GM23248 (cell line): ENCODE data around the gene SEC61B. TPM values are rescaled to one million over a fixed set of nuclear protein-coding genes. Genes with fewer than 3 reads are reported as not detected.

ENCODE experiments used
- DNase-seq: peaks from one replicate; pipeline ENCODE4 v3.0.0-alpha.2; 2015
- H2AFZ ChIP-seq: fragments of 200-600 bp; sonication (generic); 2 replicates; pipeline ENCODE4 v1.6.1; 2016; ENCODE audit warnings: antibody characterized with exemption
- H3F3A ChIP-seq: fragments of 200-600 bp; sonication (generic); 2 replicates; pipeline ENCODE4 v1.6.1; 2016; ENCODE audit warnings: mild to moderate bottlenecking, antibody characterized with exemption, mixed run types; ENCODE audit not compliant: insufficient read depth
- H3K27ac ChIP-seq: fragments of 200-600 bp; sonication (generic); 2 replicates; pipeline ENCODE4 v1.5.1; 2016; ENCODE audit warnings: mild to moderate bottlenecking
- H3K27me3 ChIP-seq: fragments of 200-600 bp; sonication (generic); replicated peaks from 2 replicates; pipeline ENCODE4 v1.6.1; 2016; ENCODE audit warnings: mild to moderate bottlenecking; ENCODE audit not compliant: insufficient read depth
- H3K36me3 ChIP-seq: fragments of 200-600 bp; sonication (generic); 2 replicates; pipeline ENCODE4 v1.6.1; 2016; ENCODE audit warnings: low read depth, mild to moderate bottlenecking
- H3K4me1 ChIP-seq: fragments of 200-600 bp; sonication (generic); 2 replicates; pipeline ENCODE4 v1.6.1; 2016; ENCODE audit warnings: mild to moderate bottlenecking; ENCODE audit not compliant: insufficient read depth
- H3K4me2 ChIP-seq: fragments of 200-600 bp; sonication (generic); one replicate; pipeline ENCODE4 v1.6.1; 2016; ENCODE audit warnings: mild to moderate bottlenecking; ENCODE audit not compliant: unreplicated experiment
- H3K4me3 ChIP-seq: fragments of 200-600 bp; sonication (generic); 2 replicates; pipeline ENCODE4 v1.5.1; 2016; ENCODE audit warnings: mild to moderate bottlenecking
- H3K79me2 ChIP-seq: fragments of 200-600 bp; sonication (generic); 2 replicates; pipeline ENCODE4 v1.6.1; 2016; ENCODE audit warnings: mild to moderate bottlenecking; ENCODE audit not compliant: insufficient read depth
- H3K9ac ChIP-seq: fragments of 200-600 bp; sonication (generic); 2 replicates; pipeline ENCODE4 v1.6.1; 2016; ENCODE audit warnings: mild to moderate bottlenecking
- H3K9me2 ChIP-seq: fragments of 200-600 bp; sonication (generic); 2 replicates; pipeline ENCODE4 v1.6.1; 2016; ENCODE audit warnings: mixed run types, mild to moderate bottlenecking, moderate library complexity; ENCODE audit not compliant: insufficient read depth
- H3K9me3 ChIP-seq: fragments of 200-600 bp; sonication (generic); one replicate; pipeline ENCODE4 v1.6.1; 2017; ENCODE audit warnings: low read depth
- H4K20me1 ChIP-seq: fragments of 200-600 bp; sonication (generic); 2 replicates; pipeline ENCODE4 v1.6.0; 2016; ENCODE audit not compliant: insufficient read depth
- EZH2 ChIP-seq: fragments of 200-600 bp; sonication (generic); IDR thresholded peaks from 2 replicates; pipeline ENCODE4 v1.6.1; 2018; ENCODE audit warnings: antibody characterized with exemption, mild to moderate bottlenecking; ENCODE audit not compliant: insufficient read depth, poor library complexity, severe bottlenecking
- EZH2phosphoT487 ChIP-seq: fragments of 200-600 bp; sonication (generic); IDR thresholded peaks from 2 replicates; pipeline ENCODE4 v1.6.1; 2018; ENCODE audit warnings: antibody characterized with exemption, moderate library complexity, mild to moderate bottlenecking, low read depth; ENCODE audit not compliant: insufficient read depth
- WGBS, 2 experiments: methylation state at CpG; one replicate each; pipeline ENCODE4 v1.1.6; 2015 to 2017; ENCODE audit warnings: low lambda C conversion rate in 2 of 2, low coverage in 1 of 2; ENCODE audit errors: missing lambda C conversion rate in 2 of 2; 5-methylcytosine and 5-hydroxymethylcytosine counted together
- in situ Hi-C: fragments of 300-500 bp; cut with MboI; formaldehyde crosslinking; loops from 2 replicates; pipeline ENCODE4 v1.15.0; 2020
- polyA plus RNA-seq: library from polyadenylated mRNA; unstranded; fragments of >200 nt; fragmentation: Nextera tagmentation; extraction: Ambion mirVana; gene quantifications from 2 replicates; pipeline ENCODE4 v1.2.1, GENCODE V29; 2016
- total RNA-seq: library from RNA; depleted of rRNA; stranded (reverse); fragments of >200 nt; shearing (Covaris generic); gene quantifications from 2 replicates; pipeline ENCODE4 v1.2.3, GENCODE V29; 2014

The SEC61B gene
- total and polyA plus RNA-seq, 2 experiments from 2014 or later: 127 to 428 TPM

GRCh38 chr9:99189186-99189585 lies 32.9 kb upstream of the SEC61B start:
- no peaks in the 10 kb centered on the region for H3K36me3 ChIP-seq

GRCh38 chr9:99189887-99190596 lies 32.0 kb upstream of the SEC61B start:
- DNase-seq: no peak
- Histone ChIP-seq H4K20me1 (no peaks in the 10 kb centered on the region), H3K9me3 (no peaks in the 10 kb centered on the region), H3K36me3 (no peaks in the 10 kb centered on the region), H3K4me2 (no peak overlapping the region), H3K27me3 (0 out of 2 replicates have a peak, but pooled peaks cover 11% of the 10 kb centered on the region), H3K4me1 (no peaks in the 10 kb centered on the region; the same call in 1 of the 2 replicates), H3K79me2 (no peaks in the 10 kb centered on the region), H3K9me2 (no peaks in the 10 kb centered on the region), H3K9ac (no peak overlapping the region), H3K27ac (no peak overlapping the region), H2AFZ (no peak overlapping the region), H3F3A (peaks cover 12% of the 10 kb centered on the region), H3K4me3 (no peak overlapping the region)
- no peak for TF ChIP-seq EZH2phosphoT487
- TF ChIP-seq EZH2: no peak
- WGBS, 2 experiments: 61% methylated on average over 8 of the region's 8 CpGs
- in situ Hi-C loops: loop anchor here (25.0 kb wide), 1 partner anchor 1022 kb away; no protein-coding TSS in a partner anchor

More at GRCh38 chr9:99189186-99189585, 32.9 kb upstream of the SEC61B start:
- Histone ChIP-seq H3K4me2 (no peak overlapping the region), H3K4me3 (no peak overlapping the region), H3K9me2 (no peaks in the 10 kb centered on the region), H3K79me2 (no peaks in the 10 kb centered on the region), H3K27me3 (0 out of 2 replicates have a peak, but pooled peaks cover 11% of the 10 kb centered on the region), H3K9me3 (no peaks in the 10 kb centered on the region), H3F3A (peaks cover 12% of the 10 kb centered on the region), H3K9ac (no peak overlapping the region), H3K4me1 (no peaks in the 10 kb centered on the region; the same call in 1 of the 2 replicates), H2AFZ (no peak overlapping the region), H3K27ac (no peak overlapping the region), H4K20me1 (no peaks in the 10 kb centered on the region)
- in situ Hi-C loops: loop anchor here (25.0 kb wide), 1 partner anchor 1023 kb away; no protein-coding TSS in a partner anchor
- 68 to 81% methylated on average over 2 of the region's 2 CpGs for WGBS, 2 experiments
- TF ChIP-seq EZH2 (no peak), EZH2phosphoT487 (no peak)
- DNase-seq: no peak

- Histone ChIP-seq H3K27ac (no peak overlapping the region), H3K4me3 (no peak overlapping the region), H3K9me3 (no peaks in the 10 kb centered on the region), H3K79me2 (no peaks in the 10 kb centered on the region), H3K4me2 (no peak overlapping the region), H3K27me3 (0 out of 2 replicates have a peak, but pooled peaks cover 11% of the 10 kb centered on the region), H3K36me3 (no peaks in the 10 kb centered on the region), H3K9ac (no peak overlapping the region), H3K9me2 (no peaks in the 10 kb centered on the region), H3K4me1 (no peaks in the 10 kb centered on the region; the same call in 1 of the 2 replicates), H2AFZ (no peak overlapping the region), H4K20me1 (no peaks in the 10 kb centered on the region), H3F3A (peaks cover 12% of the 10 kb centered on the region)
- TF ChIP-seq EZH2phosphoT487 (no peak), EZH2 (no peak)
- 74 to 86% methylated on average over 3 of the region's 3 CpGs for WGBS, 2 experiments
- in situ Hi-C loops: loop anchor here (25.0 kb wide), 1 partner anchor 1022 kb away; no protein-coding TSS in a partner anchor
- DNase-seq: no peak
Measured at GRCh38 chr9:99190597-99191283, 31.3 kb upstream of the SEC61B start.

GRCh38 chr9:99192786-99193465 lies 29.2 kb upstream of the SEC61B start:
- Histone ChIP-seq H2AFZ (no peak overlapping the region), H4K20me1 (no peaks in the 10 kb centered on the region), H3K9me3 (no peaks in the 10 kb centered on the region), H3K4me3 (no peak overlapping the region), H3K4me1 (no peaks in the 10 kb centered on the region; the same call in 1 of the 2 replicates), H3K79me2 (no peaks in the 10 kb centered on the region), H3K27me3 (0 out of 2 replicates have a peak, but pooled peaks cover 7% of the 10 kb centered on the region), H3K27ac (no peak overlapping the region), H3K9ac (no peak overlapping the region), H3K36me3 (no peaks in the 10 kb centered on the region), H3K9me2 (no peaks in the 10 kb centered on the region), H3K4me2 (no peak overlapping the region), H3F3A (peaks cover 12% of the 10 kb centered on the region)
- TF ChIP-seq EZH2 (no peak), EZH2phosphoT487 (no peak)
- DNase-seq: peak; percentile 51
- WGBS, 2 experiments: 62 to 73% methylated on average over 5 of the region's 5 CpGs
- in situ Hi-C loops: loop anchor here (25.0 kb wide), 1 partner anchor 1019 kb away; no protein-coding TSS in a partner anchor
